Adrenal gland (tissue), 5 donors: Measurements from ENCODE around the gene CYB5D1.

Experiments
- POLR2A ChIP-seq, 2 donors: fragments of 450-650 bp; IDR thresholded peaks; one replicate each; pipeline ENCODE4 v1.6.1; 2017; ENCODE audit warnings: antibody characterized with exemption in 2 of 2, mild to moderate bottlenecking in 2 of 2, moderate library complexity in 1 of 2
- TF ChIP-seq, protein P1 (sequence below), 6 experiments: fragments of 450-650 bp in 4 of 6; fragments of 200-600 bp in 2 of 6; sonication (generic) in 1 of 6; IDR thresholded peaks; 1 replicate in 5 of 6; 2 replicates in 1 of 6; pipeline versions ENCODE4 v1.5.1 to v1.8.0; 2016 to 2021; ENCODE audit warnings: antibody characterized with exemption in 6 of 6, mild to moderate bottlenecking in 2 of 6, moderate library complexity in 1 of 6
- donor health status: DM: no; HTN: no; CAD: no.

DNA sequence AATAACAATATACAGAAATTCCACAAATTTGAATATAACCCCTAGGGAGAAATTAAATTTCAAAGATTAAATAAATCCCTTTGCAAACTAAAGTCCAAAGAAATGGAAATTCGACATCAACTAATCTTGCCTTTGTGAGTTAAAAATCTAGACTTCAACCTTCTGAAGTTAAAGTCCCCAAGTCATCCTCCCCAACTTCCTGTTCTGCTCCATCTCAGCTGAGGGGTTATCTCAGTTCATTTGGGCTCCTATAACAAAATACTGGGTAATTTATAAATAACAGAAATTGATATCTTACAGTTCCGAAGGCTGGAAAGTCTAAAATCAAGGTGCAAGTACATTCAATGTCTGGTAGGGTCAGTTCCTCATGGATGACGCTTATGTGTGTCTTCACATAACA lies 46.6 kb upstream of the CYB5D1 start:
- TF ChIP-seq, protein P1, sequence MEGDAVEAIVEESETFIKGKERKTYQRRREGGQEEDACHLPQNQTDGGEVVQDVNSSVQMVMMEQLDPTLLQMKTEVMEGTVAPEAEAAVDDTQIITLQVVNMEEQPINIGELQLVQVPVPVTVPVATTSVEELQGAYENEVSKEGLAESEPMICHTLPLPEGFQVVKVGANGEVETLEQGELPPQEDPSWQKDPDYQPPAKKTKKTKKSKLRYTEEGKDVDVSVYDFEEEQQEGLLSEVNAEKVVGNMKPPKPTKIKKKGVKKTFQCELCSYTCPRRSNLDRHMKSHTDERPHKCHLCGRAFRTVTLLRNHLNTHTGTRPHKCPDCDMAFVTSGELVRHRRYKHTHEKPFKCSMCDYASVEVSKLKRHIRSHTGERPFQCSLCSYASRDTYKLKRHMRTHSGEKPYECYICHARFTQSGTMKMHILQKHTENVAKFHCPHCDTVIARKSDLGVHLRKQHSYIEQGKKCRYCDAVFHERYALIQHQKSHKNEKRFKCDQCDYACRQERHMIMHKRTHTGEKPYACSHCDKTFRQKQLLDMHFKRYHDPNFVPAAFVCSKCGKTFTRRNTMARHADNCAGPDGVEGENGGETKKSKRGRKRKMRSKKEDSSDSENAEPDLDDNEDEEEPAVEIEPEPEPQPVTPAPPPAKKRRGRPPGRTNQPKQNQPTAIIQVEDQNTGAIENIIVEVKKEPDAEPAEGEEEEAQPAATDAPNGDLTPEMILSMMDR (IDR thresholded peaks at IDR 0.05) = no peak
- no peak for TF ChIP-seq POLR2A (IDR thresholded peaks at IDR 0.05)
